Stimulated activated CD8-positive, alpha-beta memory T cell treated with anti-CD3 and anti-CD28 coated beads, Interleukin-4, amount 100 ng/mL, for 4 hours (primary cell): Measurements from ENCODE around the gene SAMD1.
"Not testable (repeated sequence)": the region's sequence is repeated elsewhere in the genome, so short reads cannot be mapped to it uniquely, and the experiment has no call there.

Source experiments
- DNase-seq, 2 donors: peaks; one replicate each; pipeline ENCODE4 v3.0.0-alpha.2; 2020; ENCODE audit warnings: low read depth in 2 of 2, low spot score in 1 of 2

The SAMD1 gene

DNA sequence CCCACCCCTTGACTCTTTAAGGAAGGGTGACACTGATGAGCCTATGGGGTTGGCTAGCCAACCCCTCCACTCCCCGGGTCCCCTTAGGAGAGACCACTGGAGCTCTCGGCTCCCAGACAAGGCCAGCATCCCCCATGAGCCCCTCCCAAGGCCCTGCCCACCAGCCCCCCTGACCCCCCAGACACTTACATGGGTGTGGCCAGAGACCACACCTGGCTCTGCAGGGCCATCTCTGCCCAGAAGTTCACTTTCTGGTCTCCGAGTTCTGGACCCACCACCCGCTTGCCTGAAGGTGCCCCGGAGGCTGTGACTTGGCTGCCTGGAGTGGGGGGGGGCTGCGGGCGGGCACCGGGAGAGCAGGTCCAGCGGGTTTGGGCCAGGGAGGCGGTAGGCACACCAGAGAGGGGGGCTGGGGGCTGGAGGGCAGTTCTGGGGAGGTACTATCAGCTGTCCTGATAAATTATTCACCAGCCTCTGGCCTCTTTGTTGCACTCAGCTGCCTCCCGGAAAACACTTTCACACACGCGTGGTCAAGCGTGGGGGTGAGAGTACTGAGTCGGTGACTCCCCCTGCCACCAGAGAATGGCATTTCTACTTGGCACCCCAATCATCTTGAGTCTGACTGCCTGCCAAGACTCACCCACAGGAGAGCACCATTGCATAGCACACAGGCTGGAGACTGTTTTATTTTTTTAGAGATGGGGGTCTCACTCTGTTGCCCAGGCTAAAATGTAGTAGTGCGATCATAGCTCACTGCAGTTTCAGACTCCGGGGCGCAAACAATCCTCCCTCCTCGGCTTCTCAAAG, 28.6 kb downstream of the SAMD1 start, which contains the start of gene PALM3:
TSS of gene PALM3 (minus strand) at position 326 of the 807 bp plus-strand sequence. CDS start at position 230, 96 bp downstream.
- no peak for DNase-seq

- DNase-seq, result no peak
These were observed 29.3 kb downstream of the SAMD1 start for GRCh38 chr19:14061081-14061749.

GRCh38 chr19:14059652-14060155, 30.8 kb downstream of the SAMD1 start:
- no peak for DNase-seq

DNA sequence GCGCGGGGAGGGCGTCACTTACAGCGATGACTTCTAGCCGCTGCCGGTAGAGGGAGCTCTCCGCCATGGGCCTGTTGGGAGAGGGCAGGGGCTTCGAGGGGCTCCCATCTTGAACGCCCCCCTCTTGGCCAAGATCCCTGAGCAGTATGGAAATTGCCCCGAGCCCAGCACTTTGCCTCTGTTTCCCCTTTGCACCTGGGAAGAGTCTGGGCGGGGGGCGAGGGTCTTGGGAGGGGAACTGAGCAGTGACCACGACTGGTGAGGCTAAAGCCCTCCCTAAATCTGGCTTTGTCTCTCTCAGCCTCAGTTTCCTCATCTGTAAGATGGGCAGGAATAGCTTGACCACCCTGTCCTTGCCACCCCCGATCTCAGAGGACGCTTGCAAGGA, 31.5 kb downstream of the SAMD1 start:
- no peak for DNase-seq

GRCh38 chr19:14058182-14059092, 32.1 kb downstream of the SAMD1 start:
- DNase-seq, result no peak

DNA sequence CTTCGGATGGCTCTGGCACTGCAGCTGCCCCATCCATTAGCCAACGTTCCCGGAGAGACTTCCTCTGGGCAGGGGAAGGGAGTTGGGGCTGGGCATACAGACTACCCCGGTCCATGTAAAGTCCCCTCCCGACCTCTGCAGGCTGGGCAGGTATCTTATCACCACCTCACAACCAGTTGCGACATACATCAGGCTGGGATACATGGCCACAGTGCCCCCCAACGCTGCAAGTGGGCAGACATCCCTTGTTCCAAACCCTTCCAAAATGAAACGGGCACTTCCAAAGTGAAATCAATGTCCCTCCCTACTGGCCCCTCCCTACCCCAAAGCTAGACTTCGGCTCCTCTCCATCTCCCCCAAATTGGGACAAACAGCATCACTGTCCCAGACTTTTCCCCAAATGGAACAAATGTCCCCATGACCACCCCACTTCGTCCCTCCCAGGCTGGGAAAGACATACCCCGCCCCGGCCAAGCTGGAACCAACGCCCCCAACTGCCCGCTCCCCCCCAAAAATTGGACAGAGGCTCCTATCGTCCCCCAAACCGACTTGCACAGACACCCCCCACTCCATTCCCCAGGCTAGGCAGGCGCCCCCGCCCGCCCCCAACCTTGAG, 33.7 kb downstream of the SAMD1 start:
- DNase-seq, result no peak

- DNase-seq, result no peak
These were observed 34.4 kb downstream of the SAMD1 start for GRCh38 chr19:14056069-14056666.

- DNase-seq, result no peak
These were observed 35.2 kb downstream of the SAMD1 start for GRCh38 chr19:14055396-14055795.

DNA sequence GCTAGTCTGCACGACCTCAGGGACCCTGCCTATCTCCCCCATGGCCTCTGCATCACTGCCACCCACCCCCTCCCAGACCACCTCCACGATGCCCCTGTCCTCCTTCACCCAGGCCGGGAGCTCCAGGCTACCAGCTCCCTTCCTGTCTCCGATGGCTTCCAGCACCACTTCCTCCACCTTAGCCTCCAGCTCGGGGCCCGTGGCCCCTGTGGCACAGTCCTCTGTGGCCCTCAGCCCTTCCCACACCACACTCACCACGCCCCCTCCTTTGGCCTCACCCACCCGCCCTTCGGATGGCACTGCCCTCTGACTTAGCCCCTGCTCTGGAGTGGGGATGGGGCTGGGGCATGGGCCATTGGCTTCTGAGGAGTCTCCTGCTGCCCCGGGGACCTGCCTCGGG, 35.8 kb downstream of the SAMD1 start:
- DNase-seq, result no peak

DNA sequence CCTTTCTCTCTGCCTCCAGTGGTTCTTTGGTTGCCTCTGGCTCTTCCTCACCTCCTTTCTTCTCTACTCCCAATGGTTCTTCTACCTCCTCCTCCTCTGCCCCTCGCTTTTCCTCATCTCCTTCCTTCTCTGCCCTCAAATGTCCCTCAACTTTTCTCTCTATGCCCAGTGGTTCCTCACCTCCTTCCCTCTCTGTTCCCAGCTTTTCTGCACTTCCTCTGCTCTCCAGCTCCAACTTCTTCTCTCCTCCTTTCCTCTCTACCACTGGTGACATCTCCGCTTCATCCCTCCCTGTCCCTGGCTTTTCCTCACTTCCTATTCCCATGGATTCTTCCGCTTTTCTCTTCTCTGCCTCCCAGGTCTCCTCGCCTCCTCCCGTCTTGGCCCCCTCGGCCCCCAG, 36.5 kb downstream of the SAMD1 start:
- DNase-seq, result no peak

GRCh38 chr19:14053500-14053899, 37.1 kb downstream of the SAMD1 start:
- no peak for DNase-seq

GRCh38 chr19:14053032-14053431, 37.5 kb downstream of the SAMD1 start:
- no peak for DNase-seq

DNA sequence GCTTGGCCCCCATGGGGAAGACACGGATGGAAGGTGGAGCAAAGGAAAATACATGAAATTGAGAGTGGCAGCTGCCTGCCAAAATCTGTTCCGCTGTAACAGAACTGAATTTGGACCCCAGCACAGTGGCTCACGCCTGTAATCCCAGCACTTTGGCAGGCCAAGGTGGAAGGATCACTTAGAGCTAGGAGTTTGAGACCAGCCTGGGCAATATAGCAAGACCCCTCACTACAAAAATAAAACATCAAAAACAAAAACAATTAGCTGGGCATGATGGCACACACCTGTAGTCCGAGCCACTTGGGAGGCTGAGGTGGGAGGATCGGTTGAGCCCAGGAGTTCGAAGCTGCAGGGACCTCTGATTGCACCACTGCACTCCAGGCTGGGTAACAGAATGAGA, 38.1 kb downstream of the SAMD1 start:
- DNase-seq, result no peak

- no peak for DNase-seq
These were observed 38.6 kb downstream of the SAMD1 start for GRCh38 chr19:14051980-14052379.

DNA sequence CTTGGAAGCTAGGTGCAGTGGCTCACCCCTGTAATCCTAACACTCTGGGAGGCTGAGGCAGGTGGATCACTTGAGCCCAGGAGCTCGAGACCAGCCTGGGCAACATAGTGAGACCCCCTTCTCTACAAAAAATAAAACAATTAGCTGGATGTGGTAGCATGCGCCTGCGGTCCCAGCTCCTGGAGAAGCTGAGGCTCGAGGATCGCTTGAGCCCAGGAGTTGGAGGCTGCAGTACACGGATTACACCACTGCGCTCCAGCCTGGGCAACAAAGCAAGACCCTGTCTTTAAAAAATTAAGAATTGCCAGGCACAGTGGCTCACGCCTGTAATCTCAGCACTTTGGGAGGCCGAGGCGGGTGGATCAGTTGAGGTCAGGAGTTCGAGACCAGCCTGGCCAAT, 39.6 kb downstream of the SAMD1 start:
- DNase-seq, result not testable (repeated sequence)

DNA sequence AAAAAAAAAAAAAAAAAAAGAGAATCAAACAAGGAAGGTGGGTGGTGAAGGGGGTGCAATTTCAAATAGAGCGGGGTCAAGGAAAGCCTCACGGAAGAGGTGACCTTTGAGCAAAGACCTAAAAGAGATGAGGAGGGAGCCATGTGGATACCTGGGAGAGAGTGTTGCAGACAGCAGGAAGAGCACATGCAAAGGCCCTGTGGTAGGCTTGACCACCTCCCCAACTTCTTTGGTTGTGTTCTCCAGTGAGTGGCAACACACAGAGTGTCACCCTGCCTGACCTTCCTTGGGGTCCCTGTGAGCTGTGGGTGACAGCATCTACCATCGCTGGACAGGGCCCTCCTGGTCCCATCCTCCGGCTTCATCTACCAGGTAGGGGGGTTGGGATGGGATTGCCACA, 40.0 kb downstream of the SAMD1 start:
- DNase-seq, result no peak

- DNase-seq, result peak; percentile 51 to 72
These were observed 42.0 kb downstream of the SAMD1 start for GRCh38 chr19:14048443-14049153.

DNA sequence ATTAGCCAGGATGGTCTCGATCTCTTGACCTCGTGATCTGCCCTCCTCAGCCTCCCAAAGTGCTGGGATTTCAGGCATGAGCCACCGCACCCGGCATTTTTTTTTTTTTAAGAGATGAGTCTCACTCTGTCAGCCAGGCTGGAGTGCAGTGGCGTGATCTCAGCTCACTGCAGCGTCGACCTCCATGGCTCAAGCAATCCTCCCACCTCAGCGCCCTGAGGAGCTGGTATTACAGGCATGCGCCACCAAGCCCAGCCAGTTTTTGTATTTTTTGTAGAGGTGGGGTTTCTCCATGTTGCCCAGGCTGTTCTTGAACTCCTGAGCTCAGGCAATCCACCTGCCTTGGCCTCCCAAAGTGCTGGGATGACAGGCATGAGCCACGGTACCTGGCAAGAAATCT, 42.7 kb downstream of the SAMD1 start:
- DNase-seq, result not testable (repeated sequence)

- DNase-seq, result not testable (repeated sequence)
These were observed 47.6 kb downstream of the SAMD1 start for GRCh38 chr19:14042659-14043608.
